ENCODE measurements around the gene SLC38A6. TPM values are rescaled to one million over a fixed set of nuclear protein-coding genes. Genes with fewer than 3 reads are reported as not detected.
"Not testable (repeated sequence)": the region's sequence is repeated elsewhere in the genome, so short reads cannot be mapped to it uniquely, and the experiment has no call there.

Gene SLC38A6
- total RNA-seq, 6 experiments from 2014 or later: 3.5 to 6.8 (median 5.9) TPM

DNA sequence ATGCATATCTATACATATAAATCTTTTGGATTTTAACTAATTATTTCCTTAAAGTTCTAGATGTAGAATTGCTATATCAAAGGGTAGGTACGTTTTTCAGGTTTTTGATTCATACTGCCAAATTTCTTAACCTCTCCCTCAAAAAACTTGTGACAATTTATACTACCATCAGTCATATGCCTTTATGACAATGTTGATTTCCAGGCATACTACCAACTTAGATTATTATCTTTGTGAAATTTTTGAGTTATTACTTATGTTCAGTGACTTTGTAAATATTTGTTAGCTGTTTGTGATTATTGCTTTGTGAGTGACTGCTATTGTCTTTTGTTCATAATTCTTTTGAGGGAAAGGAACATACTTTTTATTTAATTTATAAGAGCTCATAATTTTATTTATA is 107.0 kb downstream of the SLC38A6 start:
- no peaks in the 10 kb centered on the region for H3K36me3 ChIP-seq
- ATAC-seq (no peak), DNase-seq (no peak)
- H3K4me3 ChIP-seq: no peak overlapping the region
- H3K4me1 ChIP-seq: no peaks in the 10 kb centered on the region
- no peaks in the 10 kb centered on the region for H3K27me3 ChIP-seq
- TF ChIP-seq POLR2A (IDR thresholded peaks at IDR 0.05) (no peak), CTCF (IDR thresholded peaks at IDR 0.05) (no peak)
- no peak overlapping the region for H3K27ac ChIP-seq
- WGBS (ENCODE audit: insufficient coverage, low coverage, low lambda C conversion rate, missing lambda C conversion rate): 84% methylated on average over 1 of the region's 1 CpG
- no peaks in the 10 kb centered on the region for H3K9me3 ChIP-seq
- intact Hi-C loops (cut with DNase I): no loop called here

- Histone ChIP-seq H3K36me3 (no peaks in the 10 kb centered on the region), H3K27me3 (no peaks in the 10 kb centered on the region), H3K4me1 (no peaks in the 10 kb centered on the region), H3K4me3 (no peak overlapping the region), H3K27ac (no peak overlapping the region), H3K9me3 (no peaks in the 10 kb centered on the region)
- intact Hi-C loops (cut with DNase I): no loop called here
- TF ChIP-seq CTCF (IDR thresholded peaks at IDR 0.05) (no peak), POLR2A (IDR thresholded peaks at IDR 0.05) (no peak)
- no peak for DNase-seq
- 100% methylated on average over 1 of the region's 2 CpGs for WGBS (ENCODE audit: insufficient coverage, low coverage, low lambda C conversion rate, missing lambda C conversion rate)
- ATAC-seq: no peak
Measured at GRCh38 chr14:61089126-61089750, 108.2 kb downstream of the SLC38A6 start.

DNA sequence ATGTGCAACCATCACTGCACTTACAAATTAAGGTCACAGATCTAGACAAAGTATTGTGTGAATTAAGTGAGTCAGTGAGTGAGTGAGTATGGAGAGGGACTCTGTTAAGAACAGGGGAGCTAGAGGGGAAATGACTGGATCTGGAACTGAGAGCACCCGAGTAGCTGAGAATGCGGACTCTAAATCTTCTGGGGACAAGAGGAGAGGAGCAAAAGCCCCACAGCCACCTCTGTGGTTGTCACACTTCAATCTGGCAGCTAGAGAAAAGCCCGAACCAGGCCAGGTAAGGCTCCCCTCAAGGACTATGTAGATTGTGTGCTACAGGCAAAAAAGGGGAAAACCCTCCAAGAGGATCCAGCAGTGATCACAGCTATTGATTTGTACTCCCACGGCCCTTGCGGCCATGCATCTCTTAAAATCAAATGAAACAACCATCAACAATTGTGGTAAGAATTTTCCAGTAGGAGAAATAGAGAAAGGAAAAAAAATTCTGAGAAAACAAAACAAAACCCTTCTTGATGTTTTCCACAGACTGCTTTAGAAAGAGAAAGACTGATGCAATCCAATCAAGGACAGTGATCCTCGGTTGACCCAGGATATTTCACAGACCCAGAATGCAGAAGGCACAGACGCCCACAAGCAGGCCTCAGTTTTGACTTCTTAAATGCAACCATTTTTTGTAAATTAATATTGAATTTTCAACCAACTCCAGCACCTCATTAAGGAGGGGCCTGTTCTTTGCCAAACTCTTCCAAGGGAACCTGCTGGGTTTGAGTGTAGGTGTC is 109.6 kb downstream of the SLC38A6 start:
- Histone ChIP-seq H3K36me3 (no peaks in the 10 kb centered on the region), H3K4me1 (no peaks in the 10 kb centered on the region), H3K27ac (no peak overlapping the region), H3K9me3 (no peaks in the 10 kb centered on the region), H3K27me3 (no peaks in the 10 kb centered on the region), H3K4me3 (no peak overlapping the region)
- TF ChIP-seq POLR2A (IDR thresholded peaks at IDR 0.05): no peak
- no peak for TF ChIP-seq CTCF (IDR thresholded peaks at IDR 0.05)
- ATAC-seq (peak in 2 of 4 donors; percentile 23 to 58), DNase-seq (no peak)
- 58% methylated on average over 6 of the region's 7 CpGs for WGBS (ENCODE audit: insufficient coverage, low coverage, low lambda C conversion rate, missing lambda C conversion rate)
- intact Hi-C loops (cut with DNase I): no loop called here

GRCh38 chr14:61091657-61092273 is 110.7 kb downstream of the SLC38A6 start:
- H3K27me3 ChIP-seq: no peaks in the 10 kb centered on the region
- ATAC-seq (no peak), DNase-seq (no peak)
- intact Hi-C loops (cut with DNase I): no loop called here
- no peaks in the 10 kb centered on the region for H3K9me3 ChIP-seq
- 90% methylated on average over 1 of the region's 2 CpGs for WGBS (ENCODE audit: insufficient coverage, low coverage, low lambda C conversion rate, missing lambda C conversion rate)
- TF ChIP-seq POLR2A (IDR thresholded peaks at IDR 0.05): no peak
- TF ChIP-seq CTCF (IDR thresholded peaks at IDR 0.05): no peak
- no peak overlapping the region for H3K4me3 ChIP-seq
- H3K36me3 ChIP-seq: no peaks in the 10 kb centered on the region
- H3K4me1 ChIP-seq: no peaks in the 10 kb centered on the region
- no peak overlapping the region for H3K27ac ChIP-seq

GRCh38 chr14:61098096-61098495 is 117.1 kb downstream of the SLC38A6 start:
- WGBS (ENCODE audit: insufficient coverage, low coverage, low lambda C conversion rate, missing lambda C conversion rate): 94% methylated on average over 3 of the region's 15 CpGs
- DNase-seq; ATAC-seq; H3K9me3 ChIP-seq; H3K4me3 ChIP-seq; H3K36me3 ChIP-seq; H3K27me3 ChIP-seq; H3K27ac ChIP-seq; intact Hi-C loops (cut with DNase I): not testable (repeated sequence)
- peaks cover 0 to 14% (median 3%) of the 10 kb centered on the region in 4 donors for H3K4me1 ChIP-seq

All from right lobe of liver (tissue), 6 donors.